ENCODE measurements around the gene BMP8A. TPM values are rescaled to one million over a fixed set of nuclear protein-coding genes. Genes with fewer than 3 reads are reported as not detected.

Gene BMP8A
- total and polyA plus RNA-seq, 2 experiments from 2014 or later, result 1.2 to 2.8 TPM

DNA sequence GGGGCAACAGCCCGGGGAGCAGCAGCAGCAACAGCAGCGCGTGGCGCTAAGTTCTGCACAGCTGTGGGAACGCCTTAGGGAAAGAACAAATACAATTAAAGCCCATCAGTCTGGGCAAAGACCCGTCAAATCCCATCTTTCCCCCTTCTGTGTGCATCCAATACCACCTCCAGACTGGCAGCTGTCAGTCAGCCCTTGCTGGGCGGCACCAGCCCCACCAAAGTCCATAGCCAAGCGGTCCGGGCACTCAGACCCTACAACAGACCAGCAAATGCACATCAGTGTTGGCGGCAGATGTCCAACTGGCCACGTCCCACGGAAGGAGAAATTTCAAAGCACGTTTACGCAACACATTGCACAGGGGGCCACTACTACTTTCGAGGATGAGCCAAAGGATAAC lies 72.2 kb downstream of the BMP8A start:
- Histone ChIP-seq H4K20me1 (ENCODE audit: insufficient read depth, poor library complexity, severe bottlenecking) (peaks cover 36% of the 10 kb centered on the region), H3K9me2 (replicated peaks; ENCODE audit: insufficient read depth) (no peaks in the 10 kb centered on the region), H3K4me3 (no peak overlapping the region), H2AFZ (no peak overlapping the region), H3K79me2 (peaks cover 41% of the 10 kb centered on the region), H3K9me3 (ENCODE audit: low read depth) (no peaks in the 10 kb centered on the region), H3K27me3 (no peaks in the 10 kb centered on the region), H3K36me3 (replicated peaks; ENCODE audit: insufficient read depth, low read depth) (peaks cover 9% of the 10 kb centered on the region), H3K4me2 (no peak overlapping the region), H3K27ac (no peak overlapping the region), H3K4me1 (ENCODE audit: insufficient read depth) (peaks cover 26% of the 10 kb centered on the region)
- DNase-seq (ENCODE audit: low spot score), result no peak
- 97% methylated on average over 15 of the region's 15 CpGs for WGBS (ENCODE audit: low lambda C conversion rate, missing lambda C conversion rate)
- TF ChIP-seq, protein P1, sequence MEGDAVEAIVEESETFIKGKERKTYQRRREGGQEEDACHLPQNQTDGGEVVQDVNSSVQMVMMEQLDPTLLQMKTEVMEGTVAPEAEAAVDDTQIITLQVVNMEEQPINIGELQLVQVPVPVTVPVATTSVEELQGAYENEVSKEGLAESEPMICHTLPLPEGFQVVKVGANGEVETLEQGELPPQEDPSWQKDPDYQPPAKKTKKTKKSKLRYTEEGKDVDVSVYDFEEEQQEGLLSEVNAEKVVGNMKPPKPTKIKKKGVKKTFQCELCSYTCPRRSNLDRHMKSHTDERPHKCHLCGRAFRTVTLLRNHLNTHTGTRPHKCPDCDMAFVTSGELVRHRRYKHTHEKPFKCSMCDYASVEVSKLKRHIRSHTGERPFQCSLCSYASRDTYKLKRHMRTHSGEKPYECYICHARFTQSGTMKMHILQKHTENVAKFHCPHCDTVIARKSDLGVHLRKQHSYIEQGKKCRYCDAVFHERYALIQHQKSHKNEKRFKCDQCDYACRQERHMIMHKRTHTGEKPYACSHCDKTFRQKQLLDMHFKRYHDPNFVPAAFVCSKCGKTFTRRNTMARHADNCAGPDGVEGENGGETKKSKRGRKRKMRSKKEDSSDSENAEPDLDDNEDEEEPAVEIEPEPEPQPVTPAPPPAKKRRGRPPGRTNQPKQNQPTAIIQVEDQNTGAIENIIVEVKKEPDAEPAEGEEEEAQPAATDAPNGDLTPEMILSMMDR (IDR thresholded peaks at IDR 0.05; ENCODE audit: poor library complexity), result no peak
- no peak for TF ChIP-seq EZH2 (IDR thresholded peaks at IDR 0.05; ENCODE audit: borderline replicate concordance)

DNA sequence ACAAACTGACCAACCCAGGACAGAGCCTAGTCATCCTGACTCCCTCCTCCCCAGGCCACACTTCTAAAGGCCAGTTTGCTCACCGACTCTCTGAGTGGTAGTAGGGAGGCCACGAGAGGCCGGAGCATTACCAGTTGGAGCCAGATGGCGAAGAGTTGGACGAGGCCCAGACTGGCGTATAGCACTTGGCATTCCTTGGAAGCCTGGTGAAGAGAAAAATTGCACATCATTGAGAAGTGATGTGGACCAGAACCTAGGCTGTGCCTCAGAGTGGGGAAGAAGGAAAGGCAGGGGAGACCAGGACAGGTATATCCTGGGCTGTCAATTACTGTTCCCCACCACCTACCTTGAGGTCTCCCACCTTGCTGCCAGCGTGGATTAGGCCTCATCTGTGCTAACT lies 72.9 kb downstream of the BMP8A start:
- no peak for DNase-seq (ENCODE audit: low spot score)
- Histone ChIP-seq H3K9me2 (replicated peaks; ENCODE audit: insufficient read depth) (no peaks in the 10 kb centered on the region), H3K36me3 (replicated peaks; ENCODE audit: insufficient read depth, low read depth) (peaks cover 14% of the 10 kb centered on the region), H3K4me2 (no peak overlapping the region), H3K4me3 (no peak overlapping the region), H3K27me3 (no peaks in the 10 kb centered on the region), H3K27ac (no peak overlapping the region), H3K79me2 (peaks cover 48% of the 10 kb centered on the region), H2AFZ (no peak overlapping the region), H3K4me1 (ENCODE audit: insufficient read depth) (peaks cover 26% of the 10 kb centered on the region), H4K20me1 (ENCODE audit: insufficient read depth, poor library complexity, severe bottlenecking) (peaks cover 39% of the 10 kb centered on the region), H3K9me3 (ENCODE audit: low read depth) (no peaks in the 10 kb centered on the region)
- WGBS (ENCODE audit: low lambda C conversion rate, missing lambda C conversion rate), result 97% methylated on average over 7 of the region's 7 CpGs
- TF ChIP-seq EZH2 (IDR thresholded peaks at IDR 0.05; ENCODE audit: borderline replicate concordance), result no peak
- no peak for TF ChIP-seq EZH2phosphoT487 (IDR thresholded peaks at IDR 0.05; ENCODE audit: low read depth, severe bottlenecking, unreplicated experiment)
- TF ChIP-seq, protein P1 (IDR thresholded peaks at IDR 0.05; ENCODE audit: poor library complexity), result no peak

DNA sequence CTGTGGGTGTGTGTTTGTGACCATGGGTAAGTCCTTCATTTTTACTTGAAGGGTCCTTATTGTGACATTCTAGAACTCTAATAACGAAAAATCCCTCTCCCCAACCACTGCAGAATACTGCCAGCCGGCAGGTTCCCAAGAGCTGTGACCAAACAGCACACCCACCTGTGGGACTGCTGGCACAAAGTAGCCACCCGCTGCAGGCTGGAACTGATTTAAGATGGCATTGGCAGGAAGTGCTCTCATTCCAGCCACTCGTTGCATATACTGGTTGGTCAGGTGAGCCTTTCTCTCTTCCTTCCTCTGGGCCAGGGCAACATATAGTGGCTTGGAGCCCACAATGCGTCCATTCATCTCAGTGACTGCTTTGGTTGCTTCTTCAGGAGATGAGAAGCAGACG lies 73.5 kb downstream of the BMP8A start:
- DNase-seq (ENCODE audit: low spot score), result no peak
- no peak overlapping the region for H2AFZ ChIP-seq
- TF ChIP-seq EZH2 (IDR thresholded peaks at IDR 0.05; ENCODE audit: borderline replicate concordance) (no peak), EZH2phosphoT487 (IDR thresholded peaks at IDR 0.05; ENCODE audit: low read depth, severe bottlenecking, unreplicated experiment) (no peak)
- TF ChIP-seq, protein P1 (IDR thresholded peaks at IDR 0.05; ENCODE audit: poor library complexity), result no peak
- peaks cover 39% of the 10 kb centered on the region for H4K20me1 ChIP-seq (ENCODE audit: insufficient read depth, poor library complexity, severe bottlenecking)
- peaks cover 26% of the 10 kb centered on the region for H3K4me1 ChIP-seq (ENCODE audit: insufficient read depth)
- no peak overlapping the region for H3K4me2 ChIP-seq
- no peaks in the 10 kb centered on the region for H3K27me3 ChIP-seq
- H3K4me3 ChIP-seq, result no peak overlapping the region
- no peak overlapping the region for H3K27ac ChIP-seq
- H3K79me2 ChIP-seq, result peaks cover 54% of the 10 kb centered on the region
- WGBS (ENCODE audit: low lambda C conversion rate, missing lambda C conversion rate), result 94% methylated on average over 6 of the region's 6 CpGs
- peaks cover 14% of the 10 kb centered on the region for H3K36me3 ChIP-seq (replicated peaks; ENCODE audit: insufficient read depth, low read depth)
- H3K9me2 ChIP-seq (replicated peaks; ENCODE audit: insufficient read depth), result no peaks in the 10 kb centered on the region
- H3K9me3 ChIP-seq (ENCODE audit: low read depth), result no peaks in the 10 kb centered on the region
